ENCODE results near the gene RBM33. TPM values are rescaled to one million over a fixed set of nuclear protein-coding genes. Genes with fewer than 3 reads are reported as not detected.

RBM33 gene
- total RNA-seq, 4 donors from 2014 or later: 35.7 to 59.9 (median 44.5) TPM

DNA sequence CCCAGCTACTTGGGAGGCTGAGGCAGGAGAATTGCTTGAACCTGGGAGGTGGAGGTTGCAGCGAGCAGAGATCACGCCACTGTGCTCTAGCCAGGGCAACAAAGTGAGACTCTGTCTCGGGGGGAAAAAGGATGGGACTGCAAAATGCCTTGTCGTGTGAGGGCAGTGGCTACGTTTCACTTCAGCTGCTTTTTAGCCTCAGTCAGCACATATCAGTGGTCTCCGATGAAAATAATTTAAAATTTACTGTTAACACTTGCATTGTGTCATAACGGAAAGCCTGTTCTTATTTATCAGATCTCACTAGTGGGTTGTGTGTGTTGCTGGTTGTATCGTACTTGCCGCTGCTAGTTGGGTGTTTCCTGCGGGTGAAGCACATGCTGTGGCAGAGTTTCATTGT is 61.9 kb downstream of the RBM33 start:
- no peak for TF ChIP-seq CTCF (IDR thresholded peaks at IDR 0.05)
- no peak for TF ChIP-seq POLR2A (IDR thresholded peaks at IDR 0.05)
- WGBS, 2 donors: 94 to 97% methylated on average over 10 of the region's 10 CpGs
- intact Hi-C loops (cut with DNase I): no loop called here
- Histone ChIP-seq H3K9me3 (no peaks in the 10 kb centered on the region), H3K36me3 (peaks cover 31 to 40% of the 10 kb centered on the region in 2 donors), H3K27ac (no peak overlapping the region), H3K27me3 (no peaks in the 10 kb centered on the region), H3K4me1 (no peaks in the 10 kb centered on the region), H3K4me3 (replicated peaks in 1 of 3) (no peak overlapping the region)
- no peak for DNase-seq

DNA sequence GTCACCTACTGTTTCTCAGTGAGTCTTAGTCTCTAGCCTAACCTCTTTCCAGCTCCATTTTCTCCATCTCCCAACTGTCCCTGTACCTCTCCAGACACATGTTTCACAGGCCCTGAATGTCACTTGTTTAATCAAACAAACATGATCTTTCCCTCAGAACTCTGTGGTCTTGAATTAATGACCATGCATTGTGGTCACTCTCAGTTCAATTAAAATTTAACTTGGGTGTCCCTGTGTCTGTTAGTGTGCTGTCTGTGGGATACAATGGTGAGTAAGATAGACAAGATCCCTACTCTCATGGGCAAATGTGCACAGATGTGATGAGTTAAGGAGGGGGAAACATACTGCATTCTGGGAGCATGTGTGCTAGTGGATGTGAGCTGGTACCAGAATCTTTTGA is 65.0 kb downstream of the RBM33 start:
- H3K4me1 ChIP-seq: no peaks in the 10 kb centered on the region
- H3K9me3 ChIP-seq: no peaks in the 10 kb centered on the region
- no peak for DNase-seq
- peaks cover 22 to 28% of the 10 kb centered on the region in 2 donors for H3K36me3 ChIP-seq
- intact Hi-C loops (cut with DNase I): no loop called here
- no peaks in the 10 kb centered on the region for H3K27me3 ChIP-seq
- TF ChIP-seq CTCF (IDR thresholded peaks at IDR 0.05) (no peak), POLR2A (IDR thresholded peaks at IDR 0.05) (no peak)
- no peak overlapping the region for H3K27ac ChIP-seq
- no peak overlapping the region for H3K4me3 ChIP-seq (replicated peaks in 1 of 3)

DNA sequence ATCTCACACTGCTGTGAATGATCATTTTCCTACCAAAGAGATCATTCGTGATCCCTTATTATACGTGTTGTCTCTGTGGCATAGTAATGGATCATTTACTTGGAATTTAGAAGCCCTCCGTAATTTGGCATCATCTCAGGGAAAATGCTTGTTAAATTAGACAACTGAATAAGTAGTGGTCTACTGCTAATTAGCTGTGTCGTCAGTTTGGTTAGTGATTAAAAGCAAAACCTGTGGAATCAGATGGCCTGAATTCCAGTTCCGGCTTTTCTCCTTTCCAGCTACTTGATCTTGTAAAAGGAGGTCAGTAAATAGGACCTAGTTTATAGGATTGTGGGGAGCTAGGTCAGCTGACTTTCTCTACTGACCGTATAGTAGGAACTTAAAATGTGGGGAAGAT is 65.6 kb downstream of the RBM33 start:
- no peak for DNase-seq
- intact Hi-C loops (cut with DNase I): no loop called here
- H3K9me3 ChIP-seq: no peaks in the 10 kb centered on the region
- no peak overlapping the region for H3K27ac ChIP-seq
- TF ChIP-seq POLR2A (IDR thresholded peaks at IDR 0.05): no peak
- no peak for TF ChIP-seq CTCF (IDR thresholded peaks at IDR 0.05)
- H3K27me3 ChIP-seq: no peaks in the 10 kb centered on the region
- H3K36me3 ChIP-seq: peaks cover 22 to 28% of the 10 kb centered on the region in 2 donors
- WGBS, 2 donors: 92 to 93% methylated on average over 6 of the region's 6 CpGs
- no peaks in the 10 kb centered on the region for H3K4me1 ChIP-seq
- no peak overlapping the region for H3K4me3 ChIP-seq (replicated peaks in 1 of 3)

DNA sequence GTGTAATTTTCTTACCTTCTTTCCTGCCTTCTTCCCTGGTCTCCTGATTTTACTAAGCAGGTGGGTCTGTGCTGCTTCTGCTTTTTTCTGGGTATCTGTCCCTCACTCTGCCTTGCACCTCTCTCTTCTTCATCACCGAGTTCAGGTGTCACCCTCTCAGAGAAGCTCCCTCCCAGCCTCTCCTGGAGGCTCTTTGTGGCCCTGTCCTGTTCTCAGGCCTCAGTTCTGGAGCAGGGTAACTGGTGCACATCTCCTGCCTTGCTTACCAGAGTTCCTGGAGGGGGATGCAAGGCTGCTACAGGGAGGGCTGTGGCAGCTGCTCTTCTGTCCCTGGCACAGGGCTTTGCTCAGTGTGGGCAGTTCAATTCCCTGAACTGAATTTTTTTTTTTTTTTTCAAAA is 66.1 kb downstream of the RBM33 start:
- Histone ChIP-seq H3K9me3 (no peaks in the 10 kb centered on the region), H3K36me3 (peaks cover 22 to 28% of the 10 kb centered on the region in 2 donors), H3K27me3 (no peaks in the 10 kb centered on the region), H3K4me3 (replicated peaks in 1 of 3) (no peak overlapping the region), H3K4me1 (no peaks in the 10 kb centered on the region), H3K27ac (no peak overlapping the region)
- intact Hi-C loops (cut with DNase I): no loop called here
- DNase-seq: no peak
- 82 to 90% methylated on average over 1 of the region's 1 CpG for WGBS, 2 donors
- TF ChIP-seq CTCF (IDR thresholded peaks at IDR 0.05) (no peak), POLR2A (IDR thresholded peaks at IDR 0.05) (no peak)

GRCh38 chr7:155711081-155711480 is 66.6 kb downstream of the RBM33 start:
- intact Hi-C loops (cut with DNase I): no loop called here
- DNase-seq: no peak
- no peak for TF ChIP-seq CTCF (IDR thresholded peaks at IDR 0.05)
- no peak for TF ChIP-seq POLR2A (IDR thresholded peaks at IDR 0.05)
- 96 to 97% methylated on average over 16 of the region's 16 CpGs for WGBS, 2 donors
- no peak overlapping the region for H3K4me3 ChIP-seq (replicated peaks in 1 of 3)
- H3K36me3 ChIP-seq: peaks cover 22 to 28% of the 10 kb centered on the region in 2 donors
- H3K27ac ChIP-seq: no peak overlapping the region
- H3K9me3 ChIP-seq: no peaks in the 10 kb centered on the region
- no peaks in the 10 kb centered on the region for H3K27me3 ChIP-seq
- no peaks in the 10 kb centered on the region for H3K4me1 ChIP-seq

Measured in thyroid gland (tissue), 4 donors.